ENCODE measurements around the gene TMPRSS11A. TPM values are rescaled to one million over a fixed set of nuclear protein-coding genes. Genes with fewer than 3 reads are reported as not detected.
A peak's percentile ranks its signal among the peaks of the same experiment; 100 is the strongest.

Gene TMPRSS11A
- not detected in 3 replicates for total RNA-seq (2021)
- Bru-seq, nascent RNA, result percentile 2 among the genes with signal in this experiment
- long read RNA-seq, experiment 1, result 0 reads
- long read RNA-seq, experiment 2, result 0 reads
- long read RNA-seq, experiment 3, result 0 reads

- ATAC-seq (no peak), DNase-seq (ENCODE audit: low spot score) (no peak)
- CTCF ChIA-PET, result no interaction called here
- Mint-ChIP-seq H3K36me3 (peaks cover 7% of the 10 kb centered on the region), H3K4me3 (no peak within 1 kb of the TSS), H3K4me1 (no peaks in the 10 kb centered on the region), H3K27ac (no peak within 1 kb of the TSS), H3K27me3 (ENCODE audit: low read depth) (no peaks in the 10 kb centered on the region), H3K9me3 (peaks cover 13% of the 10 kb centered on the region)
- TF ChIP-seq E2F1 (CRISPR knock-in tag; IDR thresholded peaks at IDR 0.05), result no peak
- TF ChIP-seq MAX (CRISPR knock-in tag; IDR thresholded peaks at IDR 0.05), result no peak
- TF ChIP-seq ATF3 (CRISPR knock-in tag; conservative IDR thresholded peaks at IDR 0.05), result no peak
- no peak for TF ChIP-seq NFATC4 (CRISPR knock-in tag; IDR thresholded peaks at IDR 0.05)
- TF ChIP-seq TCF7 (CRISPR knock-in tag; IDR thresholded peaks at IDR 0.05; ENCODE audit: low read depth), result no peak
- TF ChIP-seq FOXJ3 (CRISPR knock-in tag; IDR thresholded peaks at IDR 0.05; ENCODE audit: borderline replicate concordance), result no peak
- no peak for TF ChIP-seq AR (CRISPR knock-in tag; IDR thresholded peaks at IDR 0.05)
- TF ChIP-seq NR3C1 (CRISPR knock-in tag; conservative IDR thresholded peaks at IDR 0.05; ENCODE audit: low read depth), result no peak
- no peak for TF ChIP-seq ZNF121 (CRISPR knock-in tag; IDR thresholded peaks at IDR 0.05)
- TF ChIP-seq JUN (CRISPR knock-in tag; IDR thresholded peaks at IDR 0.05), result no peak
- TF ChIP-seq NR2C2 (CRISPR knock-in tag; IDR thresholded peaks at IDR 0.05), result no peak
- TF ChIP-seq FOXP1 (CRISPR knock-in tag; IDR thresholded peaks at IDR 0.05; ENCODE audit: borderline replicate concordance), result no peak
- POLR2A ChIA-PET, result no interaction called here
Observed at GRCh38 chr4:67963356-67963755, at the start of gene TMPRSS11A. TMPRSS11A (minus strand) TSS chr4:67963493; CDS start chr4:67963393, 100 bp downstream.

GRCh38 chr4:68011684-68012083, 48.4 kb upstream of the TMPRSS11A start:
- Mint-ChIP-seq H3K9me3 (peaks cover 19% of the 10 kb centered on the region), H3K27ac (no peak overlapping the region), H3K36me3 (no peaks in the 10 kb centered on the region), H3K4me3 (no peak overlapping the region), H3K4me1 (0 out of 2 replicates have a peak, but pooled peaks cover 6% of the 10 kb centered on the region), H3K27me3 (ENCODE audit: low read depth) (no peaks in the 10 kb centered on the region; the same call in 1 of the 2 replicates)
- ATAC-seq (no peak), DNase-seq (ENCODE audit: low spot score) (no peak)
- CTCF ChIA-PET, result no interaction called here
- POLR2A ChIA-PET, result no interaction called here
- TF ChIP-seq ZNF671 (CRISPR knock-in tag; IDR thresholded peaks at IDR 0.05) (no peak), CREB1 (CRISPR knock-in tag; IDR thresholded peaks at IDR 0.05) (no peak), ELF4 (CRISPR knock-in tag; IDR thresholded peaks at IDR 0.05; ENCODE audit: low read depth) (no peak), ZNF423 (CRISPR knock-in tag; IDR thresholded peaks at IDR 0.05) (no peak), PREB (CRISPR knock-in tag; IDR thresholded peaks at IDR 0.05; ENCODE audit: borderline replicate concordance) (no peak), RORB (CRISPR knock-in tag; IDR thresholded peaks at IDR 0.05) (no peak), ZNF317 (CRISPR knock-in tag; IDR thresholded peaks at IDR 0.05; ENCODE audit: borderline replicate concordance, low read depth) (no peak), SMAD4 (CRISPR knock-in tag; IDR thresholded peaks at IDR 0.05) (no peak), GABPB1 (CRISPR knock-in tag; IDR thresholded peaks at IDR 0.05) (no peak), ZNF416 (CRISPR knock-in tag; IDR thresholded peaks at IDR 0.05) (no peak), ZMAT4 (CRISPR knock-in tag; IDR thresholded peaks at IDR 0.05) (no peak), ZNF121 (CRISPR knock-in tag; IDR thresholded peaks at IDR 0.05) (no peak), TCF7 (CRISPR knock-in tag; IDR thresholded peaks at IDR 0.05; ENCODE audit: low read depth) (no peak), KAT7 (CRISPR knock-in tag; IDR thresholded peaks at IDR 0.05; ENCODE audit: borderline replicate concordance) (no peak), SMAD3 (CRISPR knock-in tag; IDR thresholded peaks at IDR 0.05; ENCODE audit: borderline replicate concordance) (no peak), PRDM15 (CRISPR knock-in tag; IDR thresholded peaks at IDR 0.05) (no peak)

Measured in WTC11 (cell line).